HCT116 (cell line): ENCODE results near the gene NAA20. TPM values are rescaled to one million over a fixed set of nuclear protein-coding genes. Genes with fewer than 3 reads are reported as not detected.
A peak's percentile ranks its signal among the peaks of the same experiment; 100 is the strongest.

ENCODE experiments used
- ATAC-seq: fragments of 200-7000 bp; cut with Tn5 transposase; 2 replicates; pipeline ENCODE4 v1.9.1; 2020; ENCODE audit warnings: mild to moderate bottlenecking, moderate library complexity
- BruUV-seq: library from RNA; stranded (reverse); fragments of 400-500 nt; replicated peaks from 2 replicates; lab custom pipeline; 2021; lab: Mats Ljungman, UMichigan
- CTCF ChIA-PET: fragments of 300-600 bp; sonication (Branson Sonifier 250); formaldehyde crosslinking; loops from one replicate; lab custom pipeline; 2021; ENCODE audit warnings: antibody characterized with exemption; lab: Charles Lee
- POLR2A ChIA-PET: fragments of 300-600, 350-600 bp; sonication (Branson Sonifier 250); formaldehyde crosslinking; loops from one replicate; lab custom pipeline; 2021; ENCODE audit warnings: antibody characterized with exemption; lab: Charles Lee
- RAD21 ChIA-PET, 2 experiments: fragments of 300-600 bp; sonication (Branson Sonifier 250); formaldehyde crosslinking; loops; one replicate each; lab custom pipeline; 2023; ENCODE audit warnings: low total read pairs in 2 of 2; ENCODE audit not compliant: uncharacterized antibody in 2 of 2, unreplicated experiment in 2 of 2, low non-redundant PET in 1 of 2; lab: Charles Lee
- DNase-seq: peaks from one replicate; pipeline ENCODE4 v3.0.0-alpha.2; 2010; ENCODE audit warnings: low read depth, low spot score
- H2AFZ ChIP-seq: fragments of 200-600 bp; shearing (Covaris generic), sonication (generic); 2 replicates; pipeline ENCODE4 v1.6.1; 2017; ENCODE audit warnings: low read depth, mixed run types, mixed read lengths, antibody characterized with exemption, low read length; ENCODE audit not compliant: poor library complexity, severe bottlenecking
- H3K27ac ChIP-seq: 2 replicates; pipeline ENCODE4 v1.5.1; 2012; ENCODE audit warnings: low read depth, low read length
- H3K27me3 ChIP-seq: fragments of 200-600 bp; sonication (generic); 2 replicates; pipeline ENCODE4 v1.6.1; 2016; ENCODE audit warnings: mixed run types, low read length, mixed read lengths; ENCODE audit not compliant: insufficient read depth
- H3K36me3 ChIP-seq, 2 experiments: fragments of 200-500 bp in 1 of 2; fragments of 200-600 bp in 1 of 2; sonication (Bioruptor generic) in 1 of 2; sonication (generic) in 1 of 2; 2 replicates each; pipeline versions ENCODE4 v1.5.1 to v1.6.1; 2014 to 2016; ENCODE audit warnings: low read length in 2 of 2, inconsistent platforms in 1 of 2, mixed read lengths in 1 of 2, mixed run types in 1 of 2; ENCODE audit not compliant: insufficient read depth in 2 of 2, control insufficient read depth in 1 of 2
- H3K4me1 ChIP-seq, 2 experiments: fragments of 200-600 bp in 1 of 2; sonication (generic) in 1 of 2; 2 replicates each; pipeline versions ENCODE4 v1.5.1 to v1.6.1; 2012 to 2017; ENCODE audit warnings: low read length in 2 of 2, inconsistent platforms in 1 of 2, mild to moderate bottlenecking in 1 of 2, mixed read lengths in 1 of 2, mixed run types in 1 of 2, moderate library complexity in 1 of 2; ENCODE audit not compliant: insufficient read depth in 2 of 2, control insufficient read depth in 1 of 2
- H3K4me2 ChIP-seq: fragments of 200-600 bp; sonication (generic); 2 replicates; pipeline ENCODE4 v1.6.1; 2017; ENCODE audit warnings: mixed run types, low read length, mixed read lengths
- H3K4me3 ChIP-seq, 2 experiments: fragments of 200-600 bp in 1 of 2; sonication (generic) in 1 of 2; replicated peaks in 1 of 2; 2 replicates each; pipeline ENCODE4 v1.5.1; 2011 to 2016; ENCODE audit warnings: low read length in 2 of 2, control low read depth in 1 of 2, low read depth in 1 of 2, mild to moderate bottlenecking in 1 of 2, mixed read lengths in 1 of 2, mixed run types in 1 of 2
- H3K79me2 ChIP-seq: fragments of 200-600 bp; sonication (generic); 2 replicates; pipeline ENCODE4 v1.6.1; 2017; ENCODE audit warnings: mild to moderate bottlenecking, mixed run types, low read length, moderate library complexity, mixed read lengths; ENCODE audit not compliant: insufficient read depth
- H3K9ac ChIP-seq: fragments of 200-600 bp; sonication (generic); 2 replicates; pipeline ENCODE4 v1.6.1; 2016; ENCODE audit warnings: low read length, mixed read lengths
- H3K9me2 ChIP-seq: fragments of 200-600 bp; sonication (generic), shearing (Covaris generic); 2 replicates; pipeline ENCODE4 v1.6.1; 2017; ENCODE audit warnings: mixed run types, mild to moderate bottlenecking, moderate library complexity; ENCODE audit not compliant: insufficient read depth
- H3K9me3 ChIP-seq, 2 experiments: fragments of 200-500 bp in 1 of 2; fragments of 200-600 bp in 1 of 2; sonication (Bioruptor generic) in 1 of 2; sonication (generic) in 1 of 2; 2 replicates each; pipeline ENCODE4 v1.6.1; 2014 to 2017; ENCODE audit warnings: low read length in 2 of 2, mixed read lengths in 2 of 2, inconsistent platforms in 1 of 2, low read depth in 1 of 2, mild to moderate bottlenecking in 1 of 2, mixed run types in 1 of 2, moderate library complexity in 1 of 2; ENCODE audit not compliant: control insufficient read depth in 1 of 2, insufficient read depth in 1 of 2
- H4K20me1 ChIP-seq: fragments of 200-600 bp; sonication (generic), shearing (Covaris generic); 2 replicates; pipeline ENCODE4 v1.6.1; 2017; ENCODE audit warnings: mixed run types, mild to moderate bottlenecking, moderate library complexity; ENCODE audit not compliant: insufficient read depth
- CTCF ChIP-seq, 3 experiments: fragments of 200-600 bp in 1 of 3; sonication (generic) in 1 of 3; IDR thresholded peaks in 2 of 3; conservative IDR thresholded peaks in 1 of 3; 2 replicates each; pipeline ENCODE4 v1.5.1; 2012 to 2017; ENCODE audit warnings: low read depth in 2 of 3, low read length in 2 of 3, antibody characterized with exemption in 1 of 3, borderline replicate concordance in 1 of 3, control low read depth in 1 of 3, mild to moderate bottlenecking in 1 of 3, mixed read lengths in 1 of 3, mixed run types in 1 of 3, moderate library complexity in 1 of 3; ENCODE audit not compliant: insufficient read depth in 1 of 3
- ELF1 ChIP-seq: IDR thresholded peaks from 2 replicates; pipeline ENCODE4 v1.6.1; 2012; ENCODE audit warnings: low read depth, borderline replicate concordance
- EZH2 ChIP-seq: fragments of 200-600 bp; sonication (generic); IDR thresholded peaks from 2 replicates; pipeline ENCODE4 v1.6.1; 2017; ENCODE audit warnings: antibody characterized with exemption, mixed run types
- EZH2phosphoT487 ChIP-seq: fragments of 200-600 bp; IDR thresholded peaks from 2 replicates; pipeline ENCODE4 v1.6.1; 2018; ENCODE audit warnings: antibody characterized with exemption, borderline replicate concordance
- POLR2A ChIP-seq: IDR thresholded peaks from 2 replicates; pipeline ENCODE4 v1.7.0; 2011; ENCODE audit warnings: borderline replicate concordance; ENCODE audit not compliant: insufficient read depth, insufficient read length; ENCODE audit errors: extremely low read depth
- RAD21 ChIP-seq: IDR thresholded peaks from 2 replicates; pipeline ENCODE4 v1.6.1; 2012; ENCODE audit warnings: low read depth, mild to moderate bottlenecking
- intact Hi-C: fragments of 100-400 bp; cut with micrococcal nuclease; formaldehyde crosslinking; loops from 2 replicates; pipeline ENCODE4 v1.10.0; 2022
- total RNA-seq: library from RNA; stranded (reverse); gene quantifications from one replicate; pipeline ENCODE4 v1.2.1, GENCODE V29; 2021; ENCODE audit not compliant: unreplicated experiment

Gene NAA20
- total RNA-seq, 1 experiment from 2014 or later = 71.5 TPM

DNA sequence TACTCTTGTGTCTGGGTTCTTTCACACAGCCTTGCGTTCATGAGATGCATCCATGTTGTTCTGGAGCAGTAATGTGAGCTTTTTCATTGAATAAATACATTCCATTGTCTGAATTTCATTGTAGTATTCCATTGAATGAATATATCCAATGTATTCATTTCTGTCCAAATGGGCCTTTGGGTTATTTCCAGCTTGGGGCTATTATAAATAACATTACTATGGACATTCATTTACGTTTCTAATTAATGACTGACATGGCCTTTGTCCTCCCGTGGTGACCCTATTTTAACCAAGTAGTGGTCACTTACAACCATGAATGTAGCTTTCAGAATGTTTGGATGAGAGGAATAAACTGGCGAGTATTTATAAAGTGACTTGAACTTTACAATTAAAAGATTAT is 30.1 kb upstream of the NAA20 start:
- RAD21 ChIA-PET = no interaction called here
- H3K79me2 ChIP-seq = no peaks in the 10 kb centered on the region

GRCh38 chr20:19990850-19991249 is 26.3 kb upstream of the NAA20 start:
- no peak overlapping the region for H3K9ac ChIP-seq
- peaks cover 32 to 52% of the 10 kb centered on the region in 2 experiments for H3K4me1 ChIP-seq
- RAD21 ChIA-PET = no interaction called here
- H3K79me2 ChIP-seq = no peaks in the 10 kb centered on the region
- no TSS peak for BruUV-seq
- no peaks in the 10 kb centered on the region for H4K20me1 ChIP-seq
- H3K9me2 ChIP-seq = no peaks in the 10 kb centered on the region
- intact Hi-C loops = no loop called here
- H3K9me3 ChIP-seq = no peaks in the 10 kb centered on the region
- H2AFZ ChIP-seq = peak overlapping the region; percentile 5
- CTCF ChIA-PET = no interaction called here
- DNase-seq = no peak
- no peak for ATAC-seq
- H3K27me3 ChIP-seq = no peaks in the 10 kb centered on the region
- POLR2A ChIA-PET = no interaction called here
- no peak overlapping the region for H3K27ac ChIP-seq
- TF ChIP-seq RAD21 = no peak
- no peak overlapping the region for H3K4me3 ChIP-seq
- no peak overlapping the region for H3K4me2 ChIP-seq
- H3K36me3 ChIP-seq = no peaks in the 10 kb centered on the region

More for the DNA sequence above, 30.1 kb upstream of the NAA20 start:
- BruUV-seq = no TSS peak
- Histone ChIP-seq H3K36me3 (no peaks in the 10 kb centered on the region), H4K20me1 (no peaks in the 10 kb centered on the region), H3K27ac (no peak overlapping the region), H3K27me3 (no peaks in the 10 kb centered on the region), H3K9me3 (no peaks in the 10 kb centered on the region), H3K4me1 (peaks cover 20 to 38% of the 10 kb centered on the region in 2 experiments), H3K9ac (no peak overlapping the region)
- CTCF ChIA-PET = no interaction called here
- ATAC-seq (no peak), DNase-seq (no peak)
- intact Hi-C loops = no loop called here
- POLR2A ChIA-PET = no interaction called here
- no peak for TF ChIP-seq CTCF (IDR thresholded peaks at IDR 0.05 in 2 of 3, conservative IDR thresholded peaks at IDR 0.05 in 1 of 3; ENCODE audit: borderline replicate concordance in 1 of 3, insufficient read depth in 1 of 3, low read depth in 2 of 3, low read length in 2 of 3)
- no peak for TF ChIP-seq ELF1
- no peak for TF ChIP-seq POLR2A
- TF ChIP-seq EZH2phosphoT487 = no peak
- no peak for TF ChIP-seq EZH2
- TF ChIP-seq, all 23 proteins: peak for 0
- no peak overlapping the region for H3K4me3 ChIP-seq
- no peaks in the 10 kb centered on the region for H3K9me2 ChIP-seq
- H3K4me2 ChIP-seq = no peak overlapping the region
- H2AFZ ChIP-seq = peak overlapping the region; percentile 9
